Measurements from ENCODE around the gene HIPK2.

- no peak for TF ChIP-seq POLR2A (IDR thresholded peaks at IDR 0.05; ENCODE audit: low read depth, low read length)
- no peak for TF ChIP-seq CTCF (conservative IDR thresholded peaks at IDR 0.05; ENCODE audit: low read depth, low read length)
- TF ChIP-seq MXI1 (IDR thresholded peaks at IDR 0.05; ENCODE audit: borderline replicate concordance, low read depth, low read length): no peak
- no peak for TF ChIP-seq MAFK (IDR thresholded peaks at IDR 0.05; ENCODE audit: low read depth, low read length)
- no peak for TF ChIP-seq NFE2L2 (IDR thresholded peaks at IDR 0.05; ENCODE audit: low read depth, low read length)
- no peak for TF ChIP-seq CEBPB (IDR thresholded peaks at IDR 0.05; ENCODE audit: low read depth, low read length)
Measured at GRCh38 chr7:139641337-139641992, 136.3 kb downstream of the HIPK2 start.

All from IMR-90 (cell line).